ENCODE results near the gene NECAP2.
"Not testable (repeated sequence)": the region's sequence is repeated elsewhere in the genome, so short reads cannot be mapped to it uniquely, and the experiment has no call there.

NECAP2 gene

DNA sequence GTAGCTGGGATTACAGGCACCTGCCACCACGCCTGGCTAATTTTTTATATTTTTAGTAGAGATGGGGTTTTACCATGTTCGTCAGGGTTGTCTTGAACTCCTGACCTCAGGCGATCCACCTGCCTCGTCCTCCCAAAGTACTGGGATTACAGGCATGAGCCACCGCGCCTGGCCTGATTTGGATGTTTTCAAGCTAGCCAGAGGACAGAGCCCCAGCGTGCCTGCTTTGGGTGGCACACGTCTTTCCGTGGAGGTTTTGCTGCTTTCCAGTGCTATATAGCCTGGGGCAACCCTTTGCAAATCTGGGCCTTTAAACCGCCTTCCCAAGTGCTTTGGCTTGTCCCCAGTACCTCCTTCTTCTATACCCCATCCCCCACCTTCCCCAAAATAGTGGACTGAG lies 15.6 kb downstream of the NECAP2 start:
- DNase-seq: not testable (repeated sequence)

GRCh38 chr1:16458831-16459230 lies 18.3 kb downstream of the NECAP2 start:
- peak in 32 of 58 donors; percentile 4 to 57 (median 16) for DNase-seq

DNA sequence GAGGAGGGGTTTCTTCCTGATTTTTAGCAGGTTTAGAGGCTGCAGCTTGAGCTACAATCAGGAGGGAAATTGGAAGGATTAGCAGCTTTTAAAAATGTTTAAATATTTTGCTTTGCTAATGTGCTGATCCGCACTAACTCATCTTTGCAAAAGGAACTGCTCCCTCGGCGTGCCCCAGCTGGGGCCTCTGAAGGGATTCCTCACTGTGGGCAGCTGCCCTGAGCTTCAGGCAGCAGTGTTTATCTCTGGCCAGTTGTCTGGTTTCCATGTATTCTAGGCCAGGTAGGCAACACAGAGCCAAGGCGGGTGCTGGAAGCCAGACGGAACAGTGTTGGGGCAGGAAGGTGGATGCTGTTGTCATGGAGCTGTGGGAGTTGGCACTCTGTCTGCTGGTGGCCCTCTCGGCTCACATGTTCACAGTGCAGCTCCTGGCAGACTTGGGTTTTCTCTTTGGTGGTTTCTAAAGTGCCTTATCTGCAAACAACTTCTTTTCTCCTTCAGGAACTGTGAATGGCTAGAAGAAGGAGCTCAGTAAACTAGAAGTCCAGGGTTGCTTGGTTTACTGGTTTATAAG lies 18.9 kb downstream of the NECAP2 start:
- DNase-seq: peak in 47 of 58 donors; percentile 5 to 77 (median 26)

DNA sequence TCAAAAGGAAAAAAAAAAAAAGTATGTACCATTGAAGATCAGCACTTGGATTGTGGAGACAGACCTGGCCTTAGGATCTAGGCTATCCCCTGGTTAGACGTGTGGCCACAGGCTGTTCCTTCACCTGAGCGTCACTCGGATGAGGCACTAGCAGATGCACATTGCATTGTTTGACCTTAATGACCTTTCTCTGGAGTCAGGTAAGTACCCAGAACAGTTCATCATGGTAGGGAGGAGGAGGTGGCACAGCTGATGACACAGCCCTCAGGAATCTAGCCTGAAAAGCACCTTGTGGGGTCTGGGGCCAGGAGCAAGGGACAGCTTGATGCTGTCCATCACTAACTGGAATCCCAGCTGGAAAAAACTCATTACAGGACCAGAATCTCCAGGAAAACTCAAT lies 21.2 kb downstream of the NECAP2 start:
- no peak for DNase-seq

- DNase-seq: no peak
Observed at GRCh38 chr1:16462773-16463330, 22.3 kb downstream of the NECAP2 start.

GRCh38 chr1:16464917-16465625 lies 24.5 kb downstream of the NECAP2 start:
- no peak for DNase-seq

DNA sequence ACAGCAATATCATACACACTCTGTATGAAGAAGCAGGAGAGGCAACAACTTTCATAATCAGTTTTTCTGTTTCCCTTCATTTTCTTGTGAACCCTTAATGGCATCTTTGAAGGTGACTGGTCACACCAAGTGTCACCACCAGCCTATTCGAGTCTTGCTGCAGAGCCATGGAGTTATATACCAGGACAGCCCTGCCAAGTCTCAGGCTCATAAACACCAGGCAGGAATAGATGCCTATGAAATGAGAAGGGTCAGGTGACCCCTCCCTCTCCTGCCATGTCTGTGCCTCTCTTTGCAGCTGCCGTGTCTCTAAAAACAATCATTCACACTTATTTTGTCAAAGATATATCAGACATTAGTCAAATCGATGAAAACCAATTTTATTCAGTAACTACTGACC lies 28.0 kb downstream of the NECAP2 start:
- DNase-seq: no peak

DNA sequence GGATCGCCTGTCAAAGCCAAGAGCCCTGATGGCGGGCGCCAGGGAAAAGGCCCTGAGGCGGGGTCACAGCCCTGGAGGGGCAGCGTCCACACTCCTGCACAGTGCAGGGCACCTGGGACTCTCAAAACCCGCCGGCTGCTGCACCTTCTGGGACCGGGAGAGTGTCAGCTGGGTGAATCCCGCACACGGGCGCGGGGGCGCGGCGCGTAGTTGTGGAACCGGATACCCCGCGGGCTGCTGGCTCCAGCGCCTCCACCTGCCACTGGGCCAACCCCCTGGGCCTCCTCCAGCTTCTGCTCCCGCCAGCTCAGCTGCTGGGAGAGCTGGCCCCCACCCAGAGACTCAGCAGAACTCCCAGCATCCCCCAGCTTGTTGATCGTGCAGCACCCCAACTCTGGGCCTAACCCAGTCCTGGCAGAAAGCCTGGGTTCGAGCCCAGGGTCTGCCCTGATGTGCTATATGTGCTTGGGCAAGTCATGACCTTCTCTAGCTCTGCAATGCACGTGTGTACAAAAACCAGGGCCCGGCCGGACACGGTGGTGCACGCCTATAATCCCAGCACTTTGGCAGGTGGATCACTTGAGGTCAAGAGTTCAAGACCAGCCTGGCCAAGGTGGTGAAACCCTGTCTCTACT lies 33.8 kb downstream of the NECAP2 start:
- DNase-seq: no peak

- not testable (repeated sequence) for DNase-seq
Observed at GRCh38 chr1:16474891-16475290, 34.4 kb downstream of the NECAP2 start.

- DNase-seq: not testable (repeated sequence)
Observed at GRCh38 chr1:16475771-16476770, 35.5 kb downstream of the NECAP2 start.

GRCh38 chr1:16478091-16478490 lies 37.6 kb downstream of the NECAP2 start:
- no peak for DNase-seq

GRCh38 chr1:16483146-16483545 lies 42.6 kb downstream of the NECAP2 start:
- DNase-seq: not testable (repeated sequence)

GRCh38 chr1:16483639-16484500 lies 43.3 kb downstream of the NECAP2 start:
- not testable (repeated sequence) for DNase-seq

DNA sequence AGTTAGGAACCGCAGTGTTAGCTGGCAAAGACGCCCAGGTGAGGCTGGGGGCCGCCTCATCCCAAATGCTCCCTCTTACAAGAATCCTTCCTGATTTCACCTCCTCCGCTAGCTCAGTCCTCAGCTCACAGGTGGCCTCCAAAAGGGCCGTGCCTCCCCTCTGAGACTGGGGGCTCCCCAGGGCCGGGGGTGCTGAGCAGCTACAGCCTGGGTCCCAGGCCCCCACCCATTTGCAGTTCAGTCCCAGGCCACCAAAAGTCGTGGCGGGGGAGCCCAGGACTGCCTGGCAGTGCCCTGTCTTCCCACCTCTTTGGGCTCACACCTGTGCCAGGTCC lies 43.9 kb downstream of the NECAP2 start:
- DNase-seq: no peak

DNA sequence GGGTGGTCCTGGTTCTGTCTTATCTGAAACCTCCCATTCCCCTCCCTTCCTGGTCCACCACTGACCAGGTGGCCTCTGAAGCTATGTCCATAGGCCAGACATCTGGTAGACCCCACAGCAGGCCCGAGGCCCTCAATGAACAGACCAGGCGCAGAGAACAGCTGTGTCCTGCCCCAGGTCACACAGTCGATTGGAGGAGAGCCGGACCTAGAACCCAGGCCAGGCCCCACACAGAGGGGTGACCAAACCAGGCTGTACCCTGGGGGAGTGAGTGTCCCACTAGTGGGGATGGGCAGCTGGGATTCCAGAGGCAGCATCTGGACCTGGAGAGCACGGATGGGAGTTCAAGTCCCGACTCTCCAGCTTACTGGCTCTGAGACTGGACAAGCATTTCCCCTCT lies 44.4 kb downstream of the NECAP2 start:
- no peak for DNase-seq

DNA sequence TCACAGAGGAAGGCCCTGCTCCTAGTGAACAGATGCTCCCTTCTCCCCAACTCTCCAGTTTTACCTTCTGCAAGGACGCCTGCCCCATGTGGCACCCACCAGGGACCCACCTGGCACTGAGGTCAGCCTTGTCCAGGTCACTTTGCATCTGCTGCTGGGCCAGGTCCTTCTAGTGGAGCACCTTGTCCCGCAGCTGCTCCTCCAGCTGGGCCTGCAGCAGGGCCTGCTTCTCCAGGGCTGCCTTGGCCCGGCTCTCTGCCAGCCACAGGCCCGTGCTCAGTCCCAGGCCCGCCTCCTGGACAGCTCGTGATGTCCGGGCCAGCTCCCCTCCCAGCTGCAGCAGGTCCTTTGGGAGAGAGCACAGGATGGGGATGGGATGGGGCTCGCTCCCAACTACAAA lies 45.8 kb downstream of the NECAP2 start:
- not testable (repeated sequence) for DNase-seq

DNA sequence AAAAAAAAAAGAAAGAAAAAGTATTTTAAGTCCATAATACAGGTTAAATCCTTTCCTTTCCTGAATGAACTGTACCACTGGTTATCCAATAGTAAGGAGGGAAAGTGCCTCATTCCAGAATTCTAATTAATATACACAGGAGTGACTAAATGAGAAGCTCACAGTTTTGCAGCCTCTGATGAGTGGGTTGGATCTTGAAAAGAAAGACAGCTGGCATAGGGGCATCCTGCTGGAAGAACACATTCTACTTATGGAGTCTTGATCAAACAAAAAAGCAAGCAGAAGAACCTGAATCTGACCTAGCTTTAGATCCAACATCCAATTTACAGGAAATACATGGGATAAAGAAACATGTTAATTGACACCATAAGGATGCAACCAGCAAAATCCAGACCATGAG lies 46.5 kb downstream of the NECAP2 start:
- DNase-seq: not testable (repeated sequence)

DNA sequence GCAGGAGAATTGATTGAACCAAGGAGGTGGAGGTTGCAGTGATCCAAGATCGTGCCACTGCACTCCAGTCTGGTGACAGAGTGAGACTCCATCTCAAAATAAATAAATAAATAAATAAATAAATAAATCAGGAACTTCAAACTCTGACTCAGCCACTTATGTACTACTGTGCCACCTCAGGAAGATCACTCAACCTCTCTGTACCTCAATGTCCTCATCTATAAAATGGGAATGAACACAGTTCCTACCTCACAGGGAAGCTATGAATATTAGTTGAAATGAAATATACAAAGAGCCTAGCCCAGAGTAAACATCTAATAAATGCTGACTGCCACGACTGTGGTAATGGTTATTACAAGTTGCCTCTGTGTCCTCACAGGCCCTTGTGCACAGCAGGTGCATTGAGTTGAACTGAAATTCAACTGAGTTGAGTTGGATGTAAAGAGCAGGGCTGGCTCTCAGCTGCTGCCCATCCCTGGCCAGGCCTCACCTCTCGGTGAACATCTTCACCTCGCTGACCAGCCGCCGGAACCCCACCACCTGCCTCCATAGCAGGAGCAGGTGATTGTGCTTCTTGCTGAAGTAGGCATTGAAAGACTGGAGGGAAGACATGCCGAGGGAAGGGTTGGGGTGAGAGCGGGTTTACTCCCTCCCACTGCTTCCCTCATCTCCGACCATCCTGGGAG lies 48.8 kb downstream of the NECAP2 start:
- not testable (repeated sequence) for DNase-seq

GRCh38 chr1:16491056-16491675 lies 50.6 kb downstream of the NECAP2 start:
- no peak for DNase-seq

All from anterior cingulate cortex (tissue), 58 donors.